NCI-H2196 treated with DMSO at 0.1 percent for 48 hours (cell line): Measurements from ENCODE around the gene HK1.
"Not testable (repeated sequence)": the region's sequence is repeated elsewhere in the genome, so short reads cannot be mapped to it uniquely, and the experiment has no call there.

Experiments used
- DNase-seq: peaks from one replicate; lab custom pipeline; 2025; ENCODE audit not compliant: unreplicated experiment; lab: John Stamatoyannopoulos, UW

Gene HK1

DNA sequence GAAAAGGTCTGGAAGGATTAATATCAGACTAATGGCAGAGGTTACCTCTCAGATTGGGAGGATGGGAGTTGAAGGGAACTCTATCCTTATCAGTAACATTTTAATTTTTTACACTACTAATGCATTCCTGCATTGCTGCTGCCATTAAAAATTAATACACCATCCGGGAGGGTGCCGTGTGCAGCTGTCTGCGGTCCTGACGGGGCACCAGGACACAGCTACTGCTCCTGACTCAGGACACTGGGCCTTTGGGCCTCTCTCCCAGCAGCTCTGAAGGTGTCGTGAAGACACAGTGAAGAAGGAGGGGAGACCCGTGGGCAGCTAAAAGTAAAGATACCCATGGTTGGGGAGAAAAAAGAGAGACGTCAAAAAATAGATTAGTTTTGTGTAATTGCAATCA is 23.4 kb upstream of the HK1 start:
- no peak for DNase-seq

DNA sequence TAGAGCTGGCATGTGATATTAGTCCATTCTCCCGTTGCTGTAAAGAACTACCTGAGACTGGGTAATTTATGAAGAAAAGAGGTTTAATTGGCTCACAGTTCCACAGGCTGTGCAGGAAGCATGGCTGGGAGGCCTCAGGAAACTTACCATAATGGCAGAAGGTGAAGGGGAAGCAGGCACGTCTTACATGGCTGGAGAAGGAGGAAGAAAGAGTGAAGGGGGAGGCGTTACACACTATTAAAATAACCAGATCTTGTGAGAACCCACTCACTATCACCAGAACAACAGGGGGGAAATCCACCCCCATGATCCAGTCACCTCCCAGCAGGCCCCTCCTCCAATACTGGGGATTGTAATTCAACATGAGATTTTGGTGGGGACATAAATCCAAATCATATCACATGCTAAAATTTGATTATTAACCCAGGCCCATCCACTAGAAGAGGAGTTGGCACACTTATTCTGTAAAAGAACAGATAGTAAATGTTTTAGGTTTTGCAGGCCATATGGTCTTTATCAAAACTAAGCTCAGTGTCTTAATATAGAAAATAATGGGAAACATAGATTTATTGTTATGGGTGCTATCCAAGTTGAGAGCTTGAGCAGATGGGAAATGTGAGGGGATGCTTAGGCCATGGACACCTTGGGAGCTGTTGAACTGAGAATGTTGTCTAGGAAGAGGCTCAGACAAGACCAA is 18.6 kb upstream of the HK1 start:
- DNase-seq, result no peak

DNA sequence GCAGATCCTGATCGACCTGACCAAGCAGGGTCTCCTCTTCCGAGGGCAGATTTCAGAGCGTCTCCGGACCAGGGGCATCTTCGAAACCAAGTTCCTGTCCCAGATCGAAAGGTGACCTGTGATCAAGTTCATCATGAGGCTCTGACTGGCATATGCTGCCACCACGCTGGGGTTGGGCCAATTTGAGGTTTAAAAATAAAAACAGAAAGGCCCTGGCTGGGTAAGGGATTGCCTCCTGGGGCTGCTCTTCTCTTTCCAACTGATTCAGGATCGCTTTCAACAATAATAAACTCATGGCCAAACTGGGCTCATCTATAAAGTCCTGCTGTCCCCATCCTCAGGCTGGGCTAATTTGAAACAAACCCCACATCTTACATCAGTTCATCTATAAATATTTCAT is 17.1 kb upstream of the HK1 start:
- no peak for DNase-seq

DNA sequence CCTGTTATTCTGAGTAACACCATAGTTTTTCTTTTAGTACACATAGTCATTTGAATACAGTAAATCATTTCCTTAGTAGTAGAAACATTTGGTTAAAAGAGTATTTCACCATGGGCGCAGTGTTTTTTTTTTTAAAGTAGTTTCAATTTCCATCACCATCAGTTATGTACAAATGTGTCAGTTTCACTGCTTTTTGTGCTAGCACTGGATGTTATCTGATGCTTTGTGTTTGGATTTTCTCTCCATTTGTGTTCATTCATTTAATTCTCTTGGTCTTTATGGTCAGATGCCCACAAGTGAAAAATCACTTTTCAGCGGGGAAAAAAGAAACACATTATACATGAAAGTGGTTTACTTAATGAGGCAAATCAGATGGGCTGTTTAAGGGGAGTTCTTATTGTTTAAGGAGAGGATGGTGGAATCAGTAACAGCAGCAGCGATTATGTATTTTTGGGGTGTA is 16.0 kb upstream of the HK1 start:
- no peak for DNase-seq

DNA sequence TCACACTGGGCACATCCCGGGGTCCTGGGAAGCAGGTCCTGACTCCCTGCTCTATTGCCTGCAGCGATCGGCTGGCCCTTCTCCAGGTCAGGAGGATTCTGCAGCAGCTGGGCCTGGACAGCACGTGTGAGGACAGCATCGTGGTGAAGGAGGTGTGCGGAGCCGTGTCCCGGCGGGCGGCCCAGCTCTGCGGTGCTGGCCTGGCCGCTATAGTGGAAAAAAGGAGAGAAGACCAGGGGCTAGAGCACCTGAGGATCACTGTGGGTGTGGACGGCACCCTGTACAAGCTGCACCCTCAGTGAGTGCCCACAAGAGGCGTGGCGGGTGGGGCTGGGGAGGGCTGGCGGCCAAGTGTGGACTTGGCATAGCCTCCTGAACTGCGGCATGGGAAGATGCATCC is 12.8 kb upstream of the HK1 start:
- no peak for DNase-seq

DNA sequence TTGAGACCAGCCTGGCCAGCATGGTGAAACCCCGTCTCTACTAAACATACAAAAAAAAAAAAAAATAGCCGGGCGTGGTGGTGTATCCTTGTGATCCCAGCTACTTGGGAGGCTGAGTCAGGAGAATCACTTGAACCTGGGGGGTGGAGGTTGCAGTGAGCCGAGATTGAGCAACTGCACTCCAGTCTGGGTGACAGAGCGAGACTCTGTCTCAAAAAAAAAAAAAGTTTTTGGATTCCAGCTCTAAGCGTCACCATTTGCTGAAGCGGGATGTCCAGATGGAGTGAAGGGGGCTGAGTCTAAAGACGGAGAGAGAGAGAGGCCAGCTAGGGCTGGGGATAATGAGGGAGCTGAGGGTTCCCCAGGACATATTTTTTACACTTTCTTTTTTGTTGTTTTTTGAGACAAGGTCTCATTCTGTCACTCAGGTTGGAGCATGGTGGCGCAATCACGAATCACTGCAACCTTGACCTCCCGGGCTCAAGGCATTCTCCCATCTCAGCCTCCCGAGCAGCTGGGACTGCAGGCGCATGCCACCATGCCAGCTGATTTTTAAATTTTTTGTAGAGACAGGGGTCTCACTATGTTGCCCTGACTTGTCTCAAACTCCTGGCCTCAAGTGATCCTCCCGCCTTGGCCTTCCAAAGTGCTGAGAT is 9.4 kb upstream of the HK1 start:
- DNase-seq, result no peak

DNA sequence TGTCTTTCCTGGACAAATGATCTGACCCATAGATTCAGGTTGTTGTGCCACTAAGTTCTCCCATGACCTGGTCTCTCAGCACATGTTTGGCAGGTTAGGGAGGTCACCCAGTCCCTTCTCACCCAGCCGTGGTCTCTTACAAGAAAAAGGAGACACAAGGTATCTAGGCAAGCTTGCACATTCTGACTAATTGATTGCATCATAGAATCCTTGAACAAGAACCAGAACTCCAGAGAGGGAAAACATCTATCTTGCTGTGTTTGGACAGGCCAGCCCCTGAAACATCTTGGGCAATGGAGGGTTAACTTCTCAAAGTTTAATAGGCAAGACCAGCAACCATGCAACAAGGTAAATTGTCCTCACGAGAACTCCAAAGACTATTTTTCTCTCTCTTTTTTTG is 8.5 kb upstream of the HK1 start:
- DNase-seq, result no peak

DNA sequence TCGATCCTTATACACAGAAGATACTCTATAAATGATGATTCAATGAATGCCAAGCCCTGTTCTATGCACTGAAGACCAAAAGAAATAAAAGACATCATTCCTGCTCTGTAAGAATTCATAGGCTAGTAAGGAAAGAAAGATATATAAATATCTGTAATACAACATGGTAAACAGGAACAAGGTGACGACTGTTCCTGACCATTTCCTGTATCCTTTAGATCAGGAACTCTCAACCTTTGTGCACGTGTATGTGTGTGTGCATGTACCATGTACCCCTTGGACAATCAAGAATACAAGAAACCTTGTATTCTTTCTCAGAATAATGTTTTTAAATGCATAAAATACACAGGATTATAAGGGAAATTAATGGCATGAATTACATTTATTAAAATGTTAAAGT is 7.3 kb upstream of the HK1 start:
- DNase-seq, result no peak

DNA sequence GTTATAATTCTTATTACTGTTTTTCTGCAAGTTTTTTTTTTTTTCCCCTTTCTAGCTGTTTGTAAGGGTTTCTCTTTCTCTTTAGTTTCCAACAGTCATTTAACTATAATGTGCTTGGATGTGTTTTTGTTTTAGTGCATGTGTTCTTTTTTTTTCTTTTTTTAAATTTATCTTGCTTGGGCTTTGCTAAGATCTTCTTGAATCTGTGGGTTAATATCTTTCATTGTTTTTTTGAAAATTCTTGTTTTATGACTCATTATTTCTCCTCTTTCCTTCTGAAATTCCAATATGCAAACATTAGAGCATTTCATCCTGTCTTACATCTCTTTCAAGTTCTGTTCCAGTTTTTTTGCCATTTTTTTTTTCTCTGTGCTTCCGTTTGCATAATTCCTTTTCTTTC is 5.7 kb upstream of the HK1 start:
- no peak for DNase-seq

DNA sequence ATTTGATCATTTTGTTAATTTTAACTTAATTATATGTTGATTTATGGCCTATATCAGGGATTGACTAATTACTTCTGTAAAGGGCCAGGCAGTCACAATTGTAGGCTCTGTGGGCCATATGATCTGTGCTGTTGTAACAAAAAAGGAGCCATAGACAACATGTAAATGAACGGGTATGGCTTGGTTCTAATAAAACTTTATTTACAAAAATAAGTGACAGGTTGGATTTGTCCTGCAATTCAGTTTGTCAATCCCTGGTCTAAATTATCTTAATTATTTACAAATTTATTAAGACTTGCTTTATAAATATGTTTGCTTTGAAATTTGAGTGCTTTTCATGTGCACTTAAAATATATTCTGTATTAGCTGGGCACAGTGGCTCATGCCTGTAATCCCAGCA is 2.9 kb upstream of the HK1 start:
- DNase-seq, result no peak

DNA sequence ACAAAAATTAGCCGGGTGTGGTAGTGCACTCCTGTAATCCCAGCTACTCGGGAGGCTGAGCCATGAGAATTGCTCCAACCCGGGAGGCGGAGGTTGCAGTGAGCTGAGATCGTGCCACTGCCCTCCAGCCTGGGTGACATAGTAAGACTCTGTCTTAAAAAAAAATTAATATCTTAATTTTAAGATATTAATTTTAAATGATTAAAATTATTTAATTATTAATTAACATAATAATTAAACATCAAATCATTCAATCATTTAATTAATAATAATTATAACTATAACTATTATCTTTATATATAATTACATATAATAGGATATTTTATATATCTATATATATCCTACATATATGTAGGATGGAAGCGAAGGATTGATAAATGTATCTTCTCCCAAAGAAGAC is 1.8 kb upstream of the HK1 start:
- DNase-seq, result no peak

DNA sequence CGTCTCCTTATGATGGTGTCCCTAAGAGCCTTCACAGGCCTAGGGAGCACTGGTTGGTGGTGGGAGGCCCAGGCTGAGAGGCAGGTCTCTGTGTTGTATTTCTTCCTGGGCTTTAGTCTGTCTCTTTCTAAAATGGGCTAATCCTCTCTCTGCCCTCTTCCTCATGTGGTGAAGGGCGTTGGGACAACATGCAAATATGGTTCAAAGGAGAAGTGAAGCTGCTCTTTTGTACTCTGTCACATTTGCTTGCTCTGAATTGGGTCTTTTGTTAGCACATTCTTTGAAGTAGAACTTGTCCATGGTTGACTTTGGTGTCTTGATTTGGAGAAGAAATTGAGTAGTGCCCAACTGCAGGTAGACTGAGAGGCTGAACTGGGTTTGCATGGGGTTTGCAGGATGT is 814 bp downstream of the HK1 start:
- DNase-seq, result no peak

DNA sequence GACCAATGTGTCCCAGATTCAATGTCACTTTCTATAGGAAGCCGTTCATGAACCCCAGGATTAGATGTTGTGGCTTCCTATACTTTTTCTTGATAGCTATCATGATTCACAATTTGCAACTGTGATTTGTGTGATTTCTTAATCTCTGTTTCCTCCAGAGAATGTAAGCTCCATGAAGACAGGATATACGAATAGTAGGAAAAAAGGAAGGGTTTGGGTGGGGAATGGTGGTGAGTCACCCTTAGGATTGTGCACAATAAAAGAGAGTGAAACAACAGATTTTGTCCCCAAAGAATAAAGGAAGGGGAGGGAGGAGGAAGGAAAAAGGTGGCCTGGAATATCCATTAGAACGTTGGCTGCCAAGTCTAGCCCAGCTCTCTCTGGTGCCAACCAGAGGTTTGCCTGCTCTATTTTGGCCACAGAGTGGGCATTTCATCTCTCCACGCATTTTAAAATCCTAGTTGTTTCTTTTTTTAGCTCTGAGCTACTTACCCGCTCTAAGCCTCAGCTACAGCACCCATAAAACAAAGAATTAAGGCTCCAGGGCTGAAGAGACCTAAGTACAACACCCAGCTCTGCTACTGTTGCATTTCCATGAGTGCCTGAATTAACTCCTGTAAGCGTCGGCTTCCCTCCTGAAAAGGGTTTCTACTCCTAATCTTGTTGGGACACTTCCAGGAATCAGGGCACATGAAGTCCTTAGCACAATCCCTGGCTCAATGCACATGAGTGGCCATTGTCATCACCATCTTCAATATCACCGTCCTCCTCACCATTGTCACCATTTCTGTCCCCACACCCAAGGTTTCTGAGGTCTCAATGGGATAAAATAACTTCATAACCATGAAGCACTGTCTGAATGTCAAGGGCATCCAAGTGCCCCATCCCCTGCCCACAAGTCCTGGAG is 3.5 kb downstream of the HK1 start:
- no peak for DNase-seq

DNA sequence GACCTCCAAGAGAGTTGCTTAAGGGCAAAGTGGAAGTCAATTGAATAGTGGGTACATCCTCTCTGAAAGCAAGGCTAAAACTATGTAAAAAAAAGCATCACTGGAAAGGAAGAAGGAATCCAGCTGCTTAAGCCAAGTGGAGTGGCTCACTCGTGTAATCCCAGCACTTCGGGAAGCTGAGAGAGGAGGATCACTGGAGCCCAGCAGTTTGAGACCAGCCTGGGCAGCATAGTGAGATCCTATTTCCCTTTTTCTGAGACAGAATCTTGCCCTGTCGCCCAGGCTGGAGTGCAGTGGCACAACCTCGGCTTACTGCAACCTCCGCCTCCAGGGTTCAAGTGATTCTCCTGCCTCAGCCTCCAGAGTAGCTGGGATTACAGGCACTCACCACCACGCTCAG is 6.1 kb downstream of the HK1 start:
- DNase-seq, result not testable (repeated sequence)

DNA sequence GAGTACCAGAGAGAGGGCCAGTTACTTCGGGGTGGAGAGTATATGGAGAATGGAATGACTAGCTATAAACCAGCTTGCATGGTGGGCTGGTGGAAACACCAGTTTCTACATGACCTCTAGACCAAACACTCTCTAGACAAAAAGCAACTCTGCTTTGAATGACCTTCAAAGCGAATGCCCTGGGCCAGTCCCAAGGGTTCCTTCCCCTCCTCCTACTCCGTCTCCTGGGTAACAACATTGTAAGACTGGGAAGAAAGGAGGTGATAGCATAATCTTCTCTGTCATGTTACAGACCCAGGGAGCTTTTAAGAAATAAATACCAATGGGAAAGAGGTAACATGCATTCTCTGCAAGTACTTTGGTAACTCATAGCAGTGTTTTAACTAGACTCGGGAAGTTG is 7.4 kb downstream of the HK1 start:
- DNase-seq, result no peak

DNA sequence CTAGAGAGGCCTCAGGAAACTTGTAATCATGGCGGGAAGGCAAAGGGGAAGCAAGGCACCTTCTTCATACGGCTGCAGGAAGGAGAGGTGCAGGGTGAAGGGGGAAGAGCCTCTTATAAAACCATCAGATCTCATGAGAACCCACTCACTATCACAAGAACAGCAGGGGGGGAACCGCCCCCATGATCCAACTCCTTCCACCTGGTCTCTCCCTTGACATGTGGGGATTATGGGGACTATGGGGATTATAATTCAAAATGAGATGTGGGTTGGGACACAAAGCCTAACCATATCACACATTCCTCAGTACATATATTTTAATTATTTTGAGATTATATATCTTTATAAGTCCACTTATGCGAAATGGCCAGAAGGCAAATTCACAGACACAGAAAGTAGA is 8.9 kb downstream of the HK1 start:
- no peak for DNase-seq

DNA sequence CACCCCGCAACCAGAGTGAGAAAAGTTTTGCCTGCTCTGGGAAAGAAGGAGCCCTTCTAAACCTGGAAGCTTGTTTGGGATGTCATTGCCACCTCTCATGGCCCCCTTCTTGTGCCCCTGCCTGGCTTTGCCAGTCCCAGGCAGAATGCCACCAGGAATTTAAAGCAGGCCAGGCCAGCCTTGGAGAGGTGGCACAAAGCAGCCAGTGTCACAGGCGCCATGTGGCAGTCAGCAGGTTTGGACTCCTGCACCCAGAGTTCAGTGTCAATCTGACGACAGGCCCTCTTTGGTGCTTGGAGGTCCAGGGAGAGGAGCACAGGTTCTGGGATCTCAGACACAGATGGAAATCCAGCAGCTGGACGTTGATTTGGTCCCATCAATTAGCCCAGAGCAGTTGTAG is 12.7 kb downstream of the HK1 start:
- no peak for DNase-seq

DNA sequence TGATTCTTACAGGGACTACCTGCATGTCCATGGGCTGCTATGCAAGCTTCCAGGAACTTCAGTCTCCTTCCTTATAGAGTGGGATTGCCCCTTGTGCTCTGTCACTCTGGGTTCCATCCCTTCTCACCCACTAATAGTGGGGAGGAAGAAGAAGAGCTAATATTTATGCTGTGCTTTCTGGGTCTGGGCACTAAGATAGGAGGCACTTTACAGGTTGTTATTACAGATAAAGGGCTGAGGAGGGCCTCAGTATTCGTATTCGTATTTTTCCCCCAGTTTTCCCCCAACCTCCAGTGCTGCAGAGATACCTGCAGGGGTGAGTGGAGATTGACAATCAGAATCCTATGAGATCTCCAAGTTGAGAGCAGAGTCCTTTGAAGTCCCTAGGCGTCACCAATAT is 14.2 kb downstream of the HK1 start:
- DNase-seq, result no peak

DNA sequence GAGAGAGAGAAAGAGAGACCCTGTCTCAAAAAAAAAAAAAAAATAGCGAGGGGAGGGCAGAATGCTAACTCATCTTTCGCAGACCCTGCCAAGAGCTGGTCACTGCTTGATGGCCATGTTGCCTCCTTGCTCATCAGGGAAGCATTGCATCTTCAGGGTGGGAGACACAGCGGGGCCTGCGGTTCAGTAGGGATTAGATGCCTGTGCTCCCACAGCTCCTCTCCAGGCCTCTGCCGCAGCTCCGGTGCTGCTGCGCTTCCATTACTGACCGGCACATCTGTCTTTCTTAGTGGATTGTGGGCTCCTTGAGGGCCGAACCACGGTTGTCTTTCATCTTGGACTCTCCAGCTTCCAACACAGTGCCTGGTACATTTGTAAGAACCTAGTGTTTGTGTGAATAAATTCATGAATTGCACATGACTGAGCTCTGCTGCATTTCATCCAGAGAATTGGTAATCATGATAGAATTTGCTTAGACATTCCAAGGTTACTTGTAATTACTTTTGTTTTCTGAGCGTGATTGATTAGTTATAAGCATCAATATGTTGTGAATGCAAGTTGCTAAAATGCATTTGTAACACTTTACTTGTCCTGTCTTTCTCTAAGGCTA is 16.8 kb downstream of the HK1 start:
- DNase-seq, result no peak

DNA sequence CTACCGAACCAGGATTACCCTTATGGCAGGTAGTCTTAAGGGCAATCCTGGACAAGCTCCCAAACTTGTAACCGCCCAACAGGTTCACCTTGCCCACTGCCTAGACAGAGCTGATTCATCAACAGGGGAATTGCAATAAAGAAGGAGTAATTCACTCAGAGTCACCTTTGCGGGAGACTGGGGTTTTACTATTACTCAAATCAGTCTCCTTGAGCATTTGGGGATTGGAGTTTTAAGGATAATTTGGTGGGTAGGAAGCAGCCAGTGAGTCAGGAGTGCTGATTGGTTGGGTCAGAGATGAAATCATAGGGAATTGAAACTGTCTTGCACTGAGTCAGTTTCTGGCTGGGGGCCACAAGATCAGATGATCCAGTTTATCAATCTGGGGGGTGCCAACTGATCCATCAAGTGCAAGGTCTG is 25.3 kb downstream of the HK1 start:
- DNase-seq, result no peak

DNA sequence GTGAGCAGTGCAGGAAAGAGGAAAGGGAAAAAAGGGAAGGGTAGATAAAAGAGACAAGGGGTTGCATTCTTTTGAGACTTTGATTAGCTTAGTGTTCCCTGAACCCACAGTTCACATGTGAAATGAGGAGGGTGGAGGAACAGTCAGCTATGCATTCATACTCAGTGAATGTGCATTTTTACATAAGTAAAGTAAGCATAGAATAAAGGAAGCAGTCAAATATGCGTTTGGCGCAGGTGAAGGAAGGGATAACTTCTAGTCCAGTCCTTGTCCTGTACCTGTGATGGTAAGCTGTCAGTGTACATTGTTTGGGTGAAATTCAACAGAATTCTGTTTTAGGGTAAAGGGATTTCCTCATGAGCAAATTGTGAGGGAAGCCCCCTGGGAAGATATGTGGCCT is 28.1 kb downstream of the HK1 start:
- no peak for DNase-seq

DNA sequence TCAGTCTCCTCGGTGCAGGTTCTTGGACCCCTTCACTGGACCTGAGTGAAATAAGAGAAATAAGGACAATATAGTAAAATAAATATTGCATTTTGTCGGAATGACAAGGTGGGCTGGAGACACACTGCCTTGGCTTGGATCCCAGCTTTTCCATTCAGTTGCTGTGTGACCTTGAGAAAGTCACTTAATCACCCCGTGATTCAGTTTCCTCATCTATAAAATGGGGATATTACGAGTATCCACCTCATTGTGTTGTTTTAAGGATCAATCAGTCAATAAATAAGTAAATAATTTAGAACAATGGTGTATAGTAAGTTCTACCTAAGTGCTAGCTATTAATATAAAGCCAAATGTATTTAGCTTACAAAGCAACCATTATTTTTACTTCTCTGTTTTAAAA is 29.1 kb downstream of the HK1 start:
- no peak for DNase-seq
